ENCODE results near the gene CDC14B. TPM values are rescaled to one million over a fixed set of nuclear protein-coding genes. Genes with fewer than 3 reads are reported as not detected.
A peak's percentile ranks its signal among the peaks of the same experiment; 100 is the strongest.
"Not testable (repeated sequence)": the region's sequence is repeated elsewhere in the genome, so short reads cannot be mapped to it uniquely, and the experiment has no call there.

CDC14B gene
- total RNA-seq, 2 donors from 2014 or later = 15.1 to 20.4 TPM

DNA sequence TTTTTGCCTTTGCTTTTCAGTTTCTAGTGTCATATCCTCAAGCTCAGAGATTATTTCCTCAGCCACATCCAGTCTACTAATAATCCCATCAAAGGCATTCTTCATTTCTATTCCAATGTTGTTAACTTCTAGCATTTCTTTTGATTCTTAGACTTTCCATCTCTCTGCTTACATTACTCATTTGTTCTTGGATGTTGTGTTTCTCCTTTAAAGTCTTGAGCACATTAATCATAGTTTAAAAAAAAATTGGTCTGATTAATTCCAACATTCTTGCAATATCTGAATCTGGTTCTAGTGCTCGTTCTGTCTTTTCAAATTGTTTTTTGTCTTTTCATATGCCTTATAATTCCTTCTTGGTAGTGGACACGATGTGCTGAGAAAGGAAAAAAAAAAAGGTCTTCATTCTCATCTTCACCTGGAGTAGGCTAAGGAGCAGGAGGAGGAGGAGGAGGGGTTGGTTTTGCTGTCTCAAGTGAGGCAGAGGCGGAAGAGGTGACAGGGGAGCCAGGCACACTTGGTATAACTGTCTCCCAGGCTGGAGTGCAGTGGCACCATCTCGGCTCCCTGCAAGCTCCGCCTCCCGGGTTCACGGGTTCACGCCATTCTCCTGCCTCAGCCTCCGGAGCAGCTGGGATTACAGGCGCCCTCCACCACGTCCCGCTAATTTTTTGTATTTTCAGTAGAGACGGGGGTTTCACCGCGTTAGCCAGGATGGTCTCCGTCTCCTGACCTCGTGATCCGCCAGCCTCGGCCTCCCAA, 19.1 kb upstream of the CDC14B start:
- DNase-seq (no peak), ATAC-seq (no peak)
- intact Hi-C loops (cut with DNase I) = no loop called here

DNA sequence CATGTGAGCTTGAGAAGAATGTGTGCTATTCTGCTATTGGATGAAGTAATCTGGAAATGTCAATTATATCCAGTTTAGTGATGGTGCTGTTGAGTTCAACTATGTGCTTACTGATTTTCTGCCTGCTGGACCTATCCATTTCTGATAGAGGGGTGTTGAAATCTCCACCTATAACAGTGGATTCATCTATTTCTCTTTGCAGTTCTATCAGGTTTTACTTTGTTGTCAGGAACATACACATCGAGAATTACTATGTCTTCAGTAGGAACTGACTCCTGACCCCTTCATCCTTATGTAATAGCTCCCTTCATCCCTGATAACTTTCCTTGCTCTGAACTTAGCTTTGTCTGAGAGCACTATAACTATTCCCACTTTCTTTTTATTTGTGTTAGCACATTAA, 16.7 kb upstream of the CDC14B start:
- no peak for DNase-seq
- intact Hi-C loops (cut with DNase I) = no loop called here
- ATAC-seq = no peak

DNA sequence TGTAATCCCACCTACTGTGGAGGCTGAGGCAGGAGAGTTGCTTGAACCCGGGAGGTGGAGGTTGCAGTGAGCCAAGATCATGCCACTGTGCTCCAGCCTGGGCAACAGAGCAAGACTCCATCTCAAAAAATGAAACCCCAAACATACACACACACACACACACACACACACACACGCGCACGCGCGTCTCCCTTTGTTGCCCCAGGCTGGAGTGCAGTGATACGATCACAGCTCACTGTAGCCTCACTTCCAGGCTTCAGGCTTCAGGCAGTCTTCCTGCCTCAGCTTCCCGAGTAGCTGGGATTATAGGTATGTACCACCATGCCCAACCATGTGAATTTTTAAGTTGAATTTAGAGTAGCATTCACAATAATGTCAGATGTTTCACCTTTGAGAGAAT, 13.9 kb upstream of the CDC14B start:
- DNase-seq; intact Hi-C loops (cut with DNase I); ATAC-seq: not testable (repeated sequence)

DNA sequence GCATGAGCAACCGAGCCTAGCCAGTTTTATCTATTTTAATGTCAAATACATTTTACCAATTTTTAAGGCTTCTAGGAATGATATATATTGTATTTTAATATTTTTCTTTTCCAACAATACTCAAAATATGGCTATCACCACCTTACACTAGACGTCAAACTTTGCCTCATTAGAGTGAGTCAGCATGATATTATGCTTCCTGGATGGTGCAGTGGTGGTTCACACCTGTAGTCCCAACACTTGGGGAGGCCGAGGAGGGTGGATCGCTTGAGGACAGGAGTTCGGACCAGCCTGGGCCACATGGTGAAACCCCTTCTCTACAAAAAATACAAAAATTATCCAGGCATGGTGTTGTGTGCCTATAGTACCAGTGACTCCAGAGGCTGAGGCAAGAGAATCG, 7.3 kb upstream of the CDC14B start:
- intact Hi-C loops (cut with DNase I) = no loop called here
- ATAC-seq = no peak
- no peak for DNase-seq

DNA sequence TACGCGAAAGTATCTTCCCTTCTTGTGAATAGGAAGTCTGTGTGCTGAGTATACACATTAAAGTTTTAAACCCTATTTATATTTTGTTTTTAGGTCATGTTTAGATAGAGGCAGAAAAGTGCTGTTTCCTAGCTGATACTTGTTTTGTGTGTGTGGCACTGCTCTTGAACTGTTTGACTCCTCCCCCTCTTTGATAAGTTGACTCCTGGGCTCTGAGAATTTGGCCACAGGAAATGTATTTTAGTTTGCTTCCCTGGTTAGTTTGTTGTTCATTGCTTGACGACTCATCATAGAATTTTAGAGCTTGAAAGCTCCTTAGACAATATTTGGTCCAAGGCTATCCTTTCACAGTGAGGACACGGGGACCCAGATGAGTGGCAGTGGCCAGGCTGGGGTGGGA, 2.0 kb upstream of the CDC14B start:
- no peak for DNase-seq
- intact Hi-C loops (cut with DNase I) = no loop called here
- ATAC-seq = no peak

DNA sequence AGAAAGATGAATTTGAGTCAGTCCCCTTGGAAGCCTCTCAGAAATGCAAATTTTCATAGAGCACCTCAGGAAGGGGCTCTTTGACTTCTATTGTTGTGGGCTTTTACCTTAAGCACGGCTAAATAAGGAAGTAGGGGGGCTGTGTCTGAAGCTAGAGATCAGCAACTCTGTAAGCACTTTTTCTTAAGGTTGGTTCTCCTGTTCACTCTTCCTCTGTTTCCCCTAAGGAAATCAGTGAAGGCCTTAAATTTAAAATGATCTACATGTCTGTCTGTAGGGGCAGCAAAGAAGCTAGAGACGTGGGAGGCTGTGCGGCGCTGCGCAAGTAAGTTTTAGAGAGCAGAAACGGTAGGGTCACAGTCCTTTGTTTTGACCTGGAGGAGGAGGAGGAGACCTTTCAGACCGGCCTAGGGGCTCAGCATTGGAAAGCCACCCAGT, 1.2 kb upstream of the CDC14B start:
- DNase-seq = no peak
- intact Hi-C loops (cut with DNase I) = no loop called here
- ATAC-seq = no peak

DNA sequence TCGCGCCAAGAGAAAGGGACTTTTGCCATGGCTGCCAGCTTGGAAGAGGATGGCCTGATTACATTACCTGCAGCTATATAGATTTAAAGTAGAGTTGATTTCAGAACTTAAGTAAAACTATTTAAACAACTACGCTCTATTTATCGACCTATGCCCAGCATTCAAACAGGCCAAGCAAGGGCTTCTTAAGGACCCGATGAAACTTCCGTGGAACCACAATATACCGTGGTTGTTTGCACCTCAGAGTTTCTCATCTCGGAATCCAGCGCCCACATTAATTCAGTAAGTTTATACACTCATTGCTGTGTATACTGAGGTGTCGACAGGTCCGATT, 505 bp upstream of the CDC14B start:
- intact Hi-C loops (cut with DNase I) = no loop called here
- DNase-seq (no peak), ATAC-seq (no peak)

DNA sequence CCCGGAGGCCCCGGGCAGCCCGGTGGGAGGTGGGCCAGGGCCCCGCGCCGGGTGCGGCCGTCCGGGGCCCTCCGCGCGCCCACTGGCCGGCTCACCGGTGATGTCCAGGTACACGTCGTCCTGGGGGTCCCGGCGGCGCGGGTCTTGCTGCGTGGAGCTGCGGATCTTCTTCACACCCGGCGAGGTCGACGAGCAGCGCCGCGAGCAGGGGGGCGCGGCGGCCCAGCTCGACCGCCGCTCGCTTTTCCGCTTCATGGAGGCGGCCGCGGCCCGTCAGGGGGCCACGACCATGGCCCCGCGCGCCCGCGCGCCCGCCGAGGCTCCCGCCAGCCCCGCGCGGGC, 548 bp downstream of the CDC14B start:
- ATAC-seq = peak; percentile 12 to 24
- intact Hi-C loops (cut with DNase I) = no loop called here
- DNase-seq = peak; percentile 26

DNA sequence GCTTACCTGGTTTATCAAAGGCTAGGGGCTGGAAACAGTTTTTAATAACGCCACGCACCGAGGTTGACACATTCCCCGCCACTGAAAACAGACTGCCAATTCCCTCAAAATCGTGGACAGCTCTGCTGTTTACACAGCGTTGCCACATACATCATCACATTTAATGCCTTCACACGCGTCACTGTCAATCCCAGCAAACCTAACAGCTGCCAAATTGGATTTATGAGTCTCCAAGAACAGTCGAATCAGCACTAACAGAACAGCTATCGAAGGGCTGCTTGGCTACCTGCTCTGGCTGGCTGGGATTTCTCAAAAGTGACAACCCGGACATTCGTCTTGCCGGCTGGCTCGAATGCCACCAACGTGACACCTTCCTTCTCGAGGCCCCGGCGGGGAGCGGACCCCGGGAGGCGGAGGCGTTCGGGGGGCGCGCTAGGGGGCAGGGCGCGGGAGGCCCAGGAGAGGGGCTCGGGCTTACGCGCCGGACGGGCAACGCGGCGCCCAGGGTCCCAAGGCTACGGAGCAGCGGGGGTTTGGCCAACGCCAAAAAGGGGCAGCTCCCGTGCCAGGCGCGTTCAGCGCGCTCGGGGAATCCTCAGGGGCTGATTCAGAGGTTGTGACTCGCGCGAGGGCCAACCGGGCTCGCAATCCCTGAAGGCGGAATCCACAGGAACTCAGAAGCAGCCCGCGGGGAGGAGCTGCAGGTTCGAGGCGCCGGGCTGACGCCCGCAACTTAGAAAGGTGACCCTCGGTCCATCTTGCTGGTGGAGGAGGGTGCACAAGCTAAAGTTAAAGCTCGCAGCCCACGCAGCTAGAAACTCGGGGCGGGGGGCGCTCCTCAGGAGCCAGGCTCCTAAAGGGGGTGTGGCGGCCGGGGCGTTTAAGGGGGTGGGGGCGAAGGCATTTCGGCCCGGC, 1.2 kb downstream of the CDC14B start:
- DNase-seq = peak; percentile 56
- ATAC-seq = peak; percentile 48 to 77
- intact Hi-C loops (cut with DNase I) = no loop called here

DNA sequence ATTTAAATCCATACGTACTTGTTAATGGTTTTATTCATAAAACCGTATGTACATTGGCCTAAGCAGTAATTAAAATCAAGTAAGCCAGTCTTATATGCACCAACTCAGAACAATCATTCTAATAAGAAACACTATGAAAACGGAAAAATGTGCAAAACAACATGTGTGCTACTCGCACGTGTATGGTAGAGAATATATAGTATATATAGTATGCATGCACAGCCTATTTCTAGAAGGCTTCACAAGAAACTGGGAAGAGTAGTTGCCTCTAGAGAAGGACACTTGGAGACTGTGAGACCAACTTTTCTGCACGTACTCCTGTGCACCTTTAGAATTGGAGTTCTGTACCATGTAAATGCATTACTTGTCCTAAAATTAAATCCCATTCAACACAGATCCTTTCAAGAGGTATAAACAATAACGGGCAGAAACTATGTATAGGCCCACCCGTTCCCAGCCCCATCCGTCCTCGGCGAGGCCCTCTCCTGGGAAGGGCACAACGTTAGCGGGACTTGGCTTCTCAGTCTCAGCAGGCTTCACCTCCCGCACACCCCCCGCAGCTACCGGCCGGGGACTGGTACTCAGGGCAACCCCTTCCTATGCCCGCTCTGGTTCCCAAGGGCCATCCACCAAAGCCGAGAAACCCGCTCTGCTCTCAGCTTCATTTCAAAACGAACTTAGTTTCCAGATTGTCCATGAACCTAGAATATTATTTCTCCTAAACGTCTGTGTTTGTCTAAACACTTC, 2.0 kb downstream of the CDC14B start:
- DNase-seq (no peak), ATAC-seq (peak in 1 of 2 donors; percentile 5)
- intact Hi-C loops (cut with DNase I) = no loop called here

DNA sequence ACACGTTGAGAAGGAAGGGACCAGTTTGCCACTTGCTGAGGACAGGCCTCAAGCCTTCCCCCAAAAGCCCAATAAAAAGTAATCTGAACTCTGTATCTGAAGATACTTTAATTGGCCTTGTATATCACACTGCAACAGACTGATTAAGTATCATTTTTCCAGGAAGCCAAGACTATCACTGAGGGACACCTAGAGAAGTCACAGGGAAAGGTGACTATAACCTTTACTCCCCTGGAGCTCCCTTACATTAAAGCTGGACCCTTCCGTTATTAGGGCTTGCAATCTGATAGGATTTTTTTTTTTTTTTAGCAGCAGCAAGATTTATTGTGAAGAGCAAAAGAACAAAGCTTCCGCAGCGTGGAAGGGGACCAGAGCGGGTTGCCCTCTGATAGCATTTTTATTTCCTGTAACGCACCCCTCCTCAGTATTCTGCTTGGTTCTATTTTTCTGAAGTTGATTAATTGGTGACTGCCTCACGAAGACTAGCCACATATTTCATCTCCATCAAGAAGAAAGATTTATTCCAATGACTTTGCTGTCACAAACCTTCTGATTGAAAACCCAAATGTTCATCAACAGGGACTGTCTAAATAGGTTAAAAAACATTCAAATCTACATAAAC, 2.7 kb downstream of the CDC14B start:
- DNase-seq = no peak
- ATAC-seq = no peak
- intact Hi-C loops (cut with DNase I) = no loop called here

DNA sequence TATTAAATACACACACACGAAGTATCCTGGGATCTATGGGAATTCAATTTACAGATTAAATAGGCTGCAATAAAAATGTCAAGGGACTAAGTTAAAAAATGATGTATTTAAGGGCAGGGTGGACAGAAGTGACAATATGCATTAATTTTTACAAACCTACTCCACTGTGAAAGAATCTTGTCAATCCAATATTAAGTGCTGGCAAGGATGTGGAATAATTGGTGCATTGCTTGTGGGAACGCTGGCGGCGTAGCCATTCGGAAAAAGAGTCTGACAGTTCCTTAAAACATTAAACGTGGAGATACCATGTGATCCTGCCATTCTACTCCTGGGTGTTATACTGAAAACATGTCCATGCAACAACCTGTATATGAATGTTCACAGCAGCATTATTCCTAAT, 4.2 kb downstream of the CDC14B start:
- DNase-seq = no peak
- intact Hi-C loops (cut with DNase I) = no loop called here
- no peak for ATAC-seq

DNA sequence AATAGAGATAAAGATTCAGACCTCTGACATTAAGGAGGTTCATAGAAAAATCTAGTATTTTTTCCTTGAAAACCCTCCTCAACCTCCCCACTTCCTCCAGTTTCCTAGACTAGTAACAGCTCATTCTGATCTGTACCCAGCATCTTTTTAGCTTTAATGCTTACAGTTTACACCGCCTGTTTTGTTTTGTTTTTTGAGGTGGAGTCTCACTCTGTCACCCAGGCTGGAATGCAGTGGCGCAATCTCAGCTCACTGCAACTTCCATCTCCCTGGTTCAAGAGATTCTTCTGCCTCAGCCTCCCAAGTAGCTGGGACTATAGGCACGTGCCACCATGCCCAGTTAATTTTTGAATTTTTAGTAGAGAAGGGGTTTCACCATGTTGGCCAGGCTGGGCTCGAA, 5.0 kb downstream of the CDC14B start:
- intact Hi-C loops (cut with DNase I); DNase-seq; ATAC-seq: not testable (repeated sequence)

DNA sequence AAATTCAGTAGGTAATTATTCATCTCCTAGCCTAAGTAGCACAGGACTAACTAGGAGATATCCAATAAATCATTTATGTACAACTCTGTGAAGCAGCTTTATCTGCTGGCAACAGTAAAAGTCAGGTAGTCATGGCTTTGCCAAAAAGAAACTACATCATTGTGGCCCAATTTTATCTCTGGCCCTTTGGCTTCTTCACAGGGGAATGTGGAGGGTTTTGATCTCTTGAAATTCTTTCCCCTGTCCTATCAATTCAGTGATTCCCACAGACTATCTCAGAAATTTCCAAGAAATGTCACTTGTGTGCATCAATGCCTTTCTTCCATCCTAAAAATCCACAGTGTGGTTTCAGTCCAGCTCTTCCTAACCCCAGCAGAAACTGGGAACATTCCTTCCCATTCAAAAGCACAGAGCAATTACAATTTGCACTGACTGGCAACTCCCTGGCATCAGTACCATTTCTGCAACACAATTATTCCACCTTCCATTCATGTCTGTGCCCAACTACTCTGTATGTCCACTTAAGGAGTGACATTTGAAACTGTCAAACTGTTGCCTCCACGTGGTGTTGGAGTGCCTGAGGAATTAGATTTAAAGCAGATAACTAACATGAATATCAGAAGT, 6.6 kb downstream of the CDC14B start:
- DNase-seq (no peak), ATAC-seq (no peak)
- intact Hi-C loops (cut with DNase I) = no loop called here

DNA sequence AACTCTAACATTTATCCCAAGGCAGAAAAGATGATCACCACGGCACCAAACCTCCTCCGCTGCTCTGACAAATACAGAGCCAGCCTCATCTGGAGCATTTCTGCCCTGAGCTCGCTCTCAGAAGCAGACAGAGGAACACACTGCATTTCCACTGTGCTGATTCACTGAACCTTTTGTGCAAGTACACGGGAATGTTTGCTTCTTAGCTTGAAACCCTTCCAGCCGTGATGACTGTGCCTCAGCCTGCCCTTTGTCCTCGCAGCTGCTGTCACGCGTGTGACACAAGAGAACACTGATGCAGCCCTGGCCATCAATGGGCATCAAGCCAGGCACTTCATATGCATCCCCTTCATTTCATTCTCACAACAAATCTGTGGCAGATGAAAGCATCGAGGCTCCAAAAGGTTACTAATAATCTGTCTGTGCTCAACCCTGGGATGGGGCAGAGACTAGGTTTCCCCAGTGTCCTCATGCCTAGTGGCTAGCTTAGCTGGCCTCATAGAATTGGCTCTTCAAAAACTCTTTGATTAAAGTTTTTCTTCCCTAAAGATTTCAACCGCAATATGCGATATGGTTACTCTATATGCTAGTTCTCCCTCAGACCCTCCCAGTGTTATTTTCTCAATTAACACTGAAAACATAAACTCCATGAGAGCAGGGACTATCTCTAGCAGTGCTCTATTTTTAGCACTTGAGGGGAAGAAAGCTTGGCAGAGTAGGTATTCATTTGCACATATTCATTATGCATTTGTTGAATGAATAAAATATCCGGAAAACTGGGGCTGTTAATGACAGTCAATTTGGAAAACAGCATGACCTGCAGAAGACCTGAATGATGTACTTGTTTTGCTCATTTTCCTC, 7.3 kb downstream of the CDC14B start:
- DNase-seq (peak; percentile 70), ATAC-seq (peak; percentile 81 to 94)
- intact Hi-C loops (cut with DNase I) = no loop called here

DNA sequence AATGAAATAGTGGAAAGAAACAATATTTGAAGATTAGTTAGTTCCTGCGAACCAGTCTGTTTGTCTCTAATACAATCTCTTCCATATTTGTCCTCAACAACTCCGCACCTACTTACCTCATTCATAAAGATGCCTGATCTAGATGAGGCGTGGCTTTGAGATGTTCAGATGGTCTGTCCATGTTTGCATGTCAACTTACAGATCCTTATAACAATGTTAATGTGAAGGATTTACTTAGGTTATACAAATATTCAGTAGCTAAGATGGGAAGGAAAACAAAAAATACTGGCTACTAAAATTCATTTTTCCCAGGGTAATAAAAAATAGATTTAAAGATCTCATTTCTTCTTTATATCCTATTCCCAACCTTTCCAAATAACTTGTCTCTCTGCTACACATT, 8.3 kb downstream of the CDC14B start:
- no peak for DNase-seq
- ATAC-seq = no peak
- intact Hi-C loops (cut with DNase I) = no loop called here

DNA sequence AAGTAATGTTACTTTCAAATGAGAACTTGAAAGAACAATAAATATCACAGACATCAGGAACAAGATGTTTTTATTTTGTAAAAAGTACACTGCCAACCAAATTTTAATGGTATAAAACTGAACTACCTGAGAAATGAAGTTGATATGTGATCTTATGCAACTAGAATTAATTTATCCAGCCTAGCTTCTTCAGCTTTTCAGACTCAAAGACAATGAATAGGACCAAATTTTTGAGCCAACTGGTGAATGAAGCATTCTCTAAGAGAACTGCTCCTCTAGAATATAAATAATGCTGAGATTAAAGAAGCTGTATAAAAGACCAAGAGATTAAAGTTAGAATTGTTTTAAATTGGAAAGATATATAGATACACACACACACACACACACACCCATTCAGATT, 9.9 kb downstream of the CDC14B start:
- ATAC-seq (no peak), DNase-seq (no peak)
- intact Hi-C loops (cut with DNase I) = no loop called here

DNA sequence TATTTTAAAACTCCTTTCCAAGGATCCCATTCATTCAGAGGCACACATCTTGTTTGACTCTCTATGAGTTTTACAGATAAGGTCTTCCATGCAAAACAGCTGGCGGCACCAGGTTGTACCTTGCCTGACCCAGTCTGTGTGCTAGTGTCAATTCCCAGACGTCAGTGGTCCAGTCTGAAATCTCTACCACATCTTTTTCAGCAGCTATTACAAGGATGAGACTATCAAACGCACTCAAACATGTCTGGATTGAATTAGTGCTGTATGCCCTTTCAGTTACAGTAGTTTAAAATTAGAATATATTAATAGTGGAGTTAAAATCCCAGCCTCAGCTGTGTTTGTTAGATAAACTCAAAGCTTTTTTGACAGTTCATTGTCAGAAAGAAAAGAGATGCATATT, 11.7 kb downstream of the CDC14B start:
- no peak for DNase-seq
- no peak for ATAC-seq
- intact Hi-C loops (cut with DNase I) = no loop called here
